Neural progenitor cell (in vitro differentiated cells): ENCODE measurements around the gene PRELID1. TPM values are rescaled to one million over a fixed set of nuclear protein-coding genes. Genes with fewer than 3 reads are reported as not detected.

Experiments
- DNase-seq: peaks from one replicate; pipeline ENCODE4 v3.0.0-alpha.2; 2016; ENCODE audit warnings: low spot score
- H2AFZ ChIP-seq: fragments of 200-600 bp; sonication (generic); replicated peaks from 2 replicates; pipeline ENCODE4 v1.6.1; 2016; ENCODE audit warnings: antibody characterized with exemption
- H3F3A ChIP-seq: fragments of 200-600 bp; sonication (generic); 2 replicates; pipeline ENCODE4 v1.6.1; 2016; ENCODE audit warnings: antibody characterized with exemption, low read depth
- H3K27ac ChIP-seq: fragments of 200-600 bp; sonication (generic); 2 replicates; pipeline ENCODE4 v1.5.1; 2016; ENCODE audit warnings: mild to moderate bottlenecking
- H3K27me3 ChIP-seq: fragments of 200-600 bp; sonication (generic); 2 replicates; pipeline ENCODE4 v1.6.1; 2016; ENCODE audit warnings: mild to moderate bottlenecking, moderate library complexity
- H3K36me3 ChIP-seq: fragments of 200-600 bp; sonication (generic); 2 replicates; pipeline ENCODE4 v1.5.1; 2016
- H3K4me1 ChIP-seq: fragments of 200-600 bp; sonication (generic); 2 replicates; pipeline ENCODE4 v1.6.1; 2016; ENCODE audit warnings: mixed run types
- H3K4me2 ChIP-seq: fragments of 200-600 bp; sonication (generic); 2 replicates; pipeline ENCODE4 v1.6.1; 2016
- H3K4me3 ChIP-seq: fragments of 200-600 bp; sonication (generic); 2 replicates; pipeline ENCODE4 v1.5.1; 2016
- H3K79me2 ChIP-seq: fragments of 200-600 bp; sonication (generic); 2 replicates; pipeline ENCODE4 v1.6.1; 2016; ENCODE audit warnings: low read depth
- H3K9ac ChIP-seq: fragments of 200-600 bp; sonication (generic); 2 replicates; pipeline ENCODE4 v1.6.1; 2016
- H3K9me3 ChIP-seq: fragments of 200-600 bp; sonication (generic); 2 replicates; pipeline ENCODE4 v1.5.1; 2016; ENCODE audit warnings: low read depth
- H4K20me1 ChIP-seq: fragments of 200-600 bp; sonication (generic); 2 replicates; pipeline ENCODE4 v1.6.1; 2016; ENCODE audit warnings: low read depth
- H3K27ac Mint-ChIP-seq: 3 replicates; pipeline ENCODE4 v1.8.0; 2021; ENCODE audit warnings: mixed read lengths
- H3K27me3 Mint-ChIP-seq: 2 replicates; pipeline ENCODE4 v1.8.0; 2022; ENCODE audit warnings: low read depth, mild to moderate bottlenecking, inconsistent platforms, moderate library complexity, mixed read lengths; ENCODE audit not compliant: insufficient read depth
- H3K36me3 Mint-ChIP-seq: 3 replicates; pipeline ENCODE4 v1.8.0; 2021; ENCODE audit warnings: mixed read lengths
- H3K4me1 Mint-ChIP-seq: 3 replicates; pipeline ENCODE4 v1.8.0; 2021; ENCODE audit warnings: mixed read lengths
- H3K4me3 Mint-ChIP-seq: 3 replicates; pipeline ENCODE4 v1.8.0; 2021; ENCODE audit warnings: mild to moderate bottlenecking, moderate library complexity, mixed read lengths
- H3K9me3 Mint-ChIP-seq: 3 replicates; pipeline ENCODE4 v1.8.0; 2020; ENCODE audit warnings: mixed read lengths
- EZH2 ChIP-seq: fragments of 200-600 bp; sonication (generic); IDR thresholded peaks from 2 replicates; pipeline ENCODE4 v1.6.1; 2017; ENCODE audit warnings: antibody characterized with exemption, mild to moderate bottlenecking, moderate library complexity
- EZH2phosphoT487 ChIP-seq: fragments of 200-600 bp; sonication (generic); IDR thresholded peaks from 2 replicates; pipeline ENCODE4 v1.6.1; 2017; ENCODE audit warnings: antibody characterized with exemption
- total RNA-seq: library from RNA; depleted of rRNA; stranded (reverse); fragments of >200 nt; gene quantifications from 2 replicates; pipeline ENCODE4 v1.2.3, GENCODE V29; 2015; ENCODE audit warnings: low replicate concordance
- TF ChIP-seq, protein P1 (sequence below): fragments of 200-600 bp; sonication (generic); IDR thresholded peaks from 2 replicates; pipeline ENCODE4 v1.5.1; 2017; ENCODE audit warnings: antibody characterized with exemption, mild to moderate bottlenecking

PRELID1 gene
- total RNA-seq, 1 donor from 2014 or later = 133 TPM

GRCh38 chr5:177349362-177349647 lies 45.7 kb downstream of the PRELID1 start:
- peaks cover 22% of the 10 kb centered on the region for H3F3A ChIP-seq
- no peak overlapping the region for H3K9ac ChIP-seq
- peak overlapping the region; percentile 70 for H3K4me3 Mint-ChIP-seq
- no peaks in the 10 kb centered on the region for H3K9me3 Mint-ChIP-seq
- no peak overlapping the region for H2AFZ ChIP-seq
- H3K36me3 Mint-ChIP-seq = no peaks in the 10 kb centered on the region
- H3K27me3 Mint-ChIP-seq = peaks cover 9% of the 10 kb centered on the region
- TF ChIP-seq EZH2 (no peak), EZH2phosphoT487 (no peak)
- peaks cover 16% of the 10 kb centered on the region for H4K20me1 ChIP-seq
- H3K79me2 ChIP-seq = peaks cover 70% of the 10 kb centered on the region
- H3K27ac Mint-ChIP-seq = no peak overlapping the region
- DNase-seq = no peak
- peaks cover 12% of the 10 kb centered on the region for H3K4me1 ChIP-seq
- peaks cover 4% of the 10 kb centered on the region for H3K36me3 ChIP-seq
- no peaks in the 10 kb centered on the region for H3K9me3 ChIP-seq
- H3K4me3 ChIP-seq = no peak overlapping the region
- H3K4me1 Mint-ChIP-seq = peaks cover 30% of the 10 kb centered on the region
- peaks cover 3% of the 10 kb centered on the region for H3K27me3 ChIP-seq
- H3K4me2 ChIP-seq = peak overlapping the region; percentile 18
- no peak overlapping the region for H3K27ac ChIP-seq

DNA sequence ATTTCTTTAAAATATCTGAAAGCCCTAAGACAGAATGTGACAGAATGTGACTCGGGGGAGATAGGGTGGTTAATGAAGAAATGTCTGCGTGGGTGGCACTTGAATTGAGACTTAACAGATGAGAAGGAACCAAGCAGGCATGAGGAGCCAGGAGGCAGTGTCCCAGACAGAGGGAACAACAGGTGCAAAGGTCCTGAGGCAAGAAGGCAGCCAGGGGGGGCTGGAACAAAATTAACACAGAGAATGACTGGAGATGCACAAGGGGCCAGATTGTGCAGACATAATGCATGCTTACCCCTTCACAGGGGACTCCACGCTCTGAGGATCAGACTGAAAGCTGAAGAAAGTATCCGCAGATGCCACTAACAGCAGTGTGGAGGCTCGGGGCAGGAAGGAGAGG lies 46.2 kb downstream of the PRELID1 start:
- no peaks in the 10 kb centered on the region for H3K9me3 ChIP-seq
- H3K36me3 ChIP-seq = peaks cover 4% of the 10 kb centered on the region
- Mint-ChIP-seq H3K4me1 (peaks cover 30% of the 10 kb centered on the region), H3K36me3 (no peaks in the 10 kb centered on the region), H3K4me3 (peak overlapping the region; percentile 98), H3K9me3 (peaks cover 2% of the 10 kb centered on the region), H3K27ac (no peak overlapping the region), H3K27me3 (peaks cover 10% of the 10 kb centered on the region)
- peak overlapping the region; percentile 80 for H3K4me3 ChIP-seq
- peaks cover 12% of the 10 kb centered on the region for H3K4me1 ChIP-seq
- H3K9ac ChIP-seq = no peak overlapping the region
- TF ChIP-seq EZH2 (no peak), EZH2phosphoT487 (no peak)
- TF ChIP-seq, protein P1, sequence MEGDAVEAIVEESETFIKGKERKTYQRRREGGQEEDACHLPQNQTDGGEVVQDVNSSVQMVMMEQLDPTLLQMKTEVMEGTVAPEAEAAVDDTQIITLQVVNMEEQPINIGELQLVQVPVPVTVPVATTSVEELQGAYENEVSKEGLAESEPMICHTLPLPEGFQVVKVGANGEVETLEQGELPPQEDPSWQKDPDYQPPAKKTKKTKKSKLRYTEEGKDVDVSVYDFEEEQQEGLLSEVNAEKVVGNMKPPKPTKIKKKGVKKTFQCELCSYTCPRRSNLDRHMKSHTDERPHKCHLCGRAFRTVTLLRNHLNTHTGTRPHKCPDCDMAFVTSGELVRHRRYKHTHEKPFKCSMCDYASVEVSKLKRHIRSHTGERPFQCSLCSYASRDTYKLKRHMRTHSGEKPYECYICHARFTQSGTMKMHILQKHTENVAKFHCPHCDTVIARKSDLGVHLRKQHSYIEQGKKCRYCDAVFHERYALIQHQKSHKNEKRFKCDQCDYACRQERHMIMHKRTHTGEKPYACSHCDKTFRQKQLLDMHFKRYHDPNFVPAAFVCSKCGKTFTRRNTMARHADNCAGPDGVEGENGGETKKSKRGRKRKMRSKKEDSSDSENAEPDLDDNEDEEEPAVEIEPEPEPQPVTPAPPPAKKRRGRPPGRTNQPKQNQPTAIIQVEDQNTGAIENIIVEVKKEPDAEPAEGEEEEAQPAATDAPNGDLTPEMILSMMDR = no peak
- H3K27me3 ChIP-seq = peaks cover 7% of the 10 kb centered on the region
- H3F3A ChIP-seq = peaks cover 22% of the 10 kb centered on the region
- no peak overlapping the region for H2AFZ ChIP-seq
- no peak overlapping the region for H3K27ac ChIP-seq
- H3K4me2 ChIP-seq = peak overlapping the region; percentile 95
- H4K20me1 ChIP-seq = peaks cover 16% of the 10 kb centered on the region
- peaks cover 66% of the 10 kb centered on the region for H3K79me2 ChIP-seq
- no peak for DNase-seq

DNA sequence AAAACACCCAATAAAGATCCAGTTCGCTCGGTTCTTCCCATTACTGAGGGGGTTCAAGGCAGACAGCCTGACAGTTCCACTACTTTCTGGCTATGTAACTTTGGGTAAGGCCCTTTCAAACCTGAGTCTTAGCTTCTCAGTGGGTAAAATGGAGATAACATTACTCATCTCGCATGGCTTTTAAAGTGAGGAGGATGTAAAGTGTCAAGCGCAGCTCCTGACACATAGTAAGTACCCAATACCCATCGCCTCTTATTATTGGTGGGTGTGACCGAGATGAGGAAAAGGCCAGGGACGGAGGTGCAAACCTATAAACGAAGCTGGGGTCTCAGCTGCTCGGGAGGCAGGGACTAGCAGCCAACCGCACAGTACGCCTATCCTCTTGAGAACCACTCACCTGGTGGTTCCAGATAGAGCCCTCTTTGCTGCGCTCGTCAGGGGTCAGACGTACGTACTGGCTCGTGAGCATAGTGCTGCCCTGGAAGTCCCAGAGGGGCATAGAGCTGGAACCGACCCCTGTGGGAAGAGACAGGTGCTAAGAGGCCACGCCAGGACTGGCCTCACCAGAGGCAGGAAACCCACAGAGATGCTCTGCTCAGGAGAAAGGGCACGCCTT lies 47.3 kb downstream of the PRELID1 start:
- no peak for DNase-seq
- Histone ChIP-seq H3K4me3 (peak overlapping the region; percentile 80), H3K27ac (no peak overlapping the region), H3K36me3 (peaks cover 4% of the 10 kb centered on the region), H3K79me2 (peaks cover 54% of the 10 kb centered on the region), H3K27me3 (peaks cover 9% of the 10 kb centered on the region), H3K4me2 (peak overlapping the region; percentile 95), H3K9ac (peak overlapping the region; percentile 91), H2AFZ (peak overlapping the region; percentile 93), H4K20me1 (peaks cover 16% of the 10 kb centered on the region), H3F3A (peaks cover 22% of the 10 kb centered on the region), H3K4me1 (peaks cover 12% of the 10 kb centered on the region), H3K9me3 (no peaks in the 10 kb centered on the region)
- Mint-ChIP-seq H3K9me3 (peaks cover 2% of the 10 kb centered on the region), H3K4me3 (peak overlapping the region; percentile 98), H3K36me3 (no peaks in the 10 kb centered on the region), H3K27ac (peak overlapping the region; percentile 100), H3K4me1 (peaks cover 30% of the 10 kb centered on the region), H3K27me3 (peaks cover 10% of the 10 kb centered on the region)
- TF ChIP-seq, protein P1 = no peak
- no peak for TF ChIP-seq EZH2
- no peak for TF ChIP-seq EZH2phosphoT487
